ENCODE data around the gene FFAR1. TPM values are rescaled to one million over a fixed set of nuclear protein-coding genes. Genes with fewer than 3 reads are reported as not detected.

FFAR1 gene
- total RNA-seq, 5 donors from 2014 or later (not counting 1 experiment from before 2014, with no cell fraction given) = 0.21 to 0.35 TPM; not detected in 3

- POLR2A ChIA-PET = no interaction called here
- H3K9me3 ChIP-seq = no peaks in the 10 kb centered on the region
- DNase-seq (no peak), ATAC-seq (replicated peaks in 1 of 4) (no peak)
- no peak overlapping the region for H3K27ac Mint-ChIP-seq
- no peaks in the 10 kb centered on the region for H3K36me3 Mint-ChIP-seq
- H3K36me3 ChIP-seq (ENCODE audit: control insufficient read depth in 2 of 2, extremely low read depth in 1 of 2, insufficient read depth in 1 of 2, low read length in 1 of 2) = no peaks in the 10 kb centered on the region
- peaks cover 0 to 9% (median 3%) of the 10 kb centered on the region in 3 donors for H3K4me1 Mint-ChIP-seq
- CTCF ChIA-PET = no interaction called here
- peaks cover 3 to 4% (median 3%) of the 10 kb centered on the region in 3 donors for H3K9me3 Mint-ChIP-seq
- H3K4me1 ChIP-seq (ENCODE audit: control insufficient read depth in 1 of 2, extremely low read depth in 1 of 2, insufficient read depth in 2 of 2, low read length in 2 of 2) = no peaks in the 10 kb centered on the region
- no peak overlapping the region for H3K4me3 Mint-ChIP-seq
- H3K27ac ChIP-seq (ENCODE audit: low read length) = no peak overlapping the region
- WGBS (ENCODE audit: insufficient coverage) = 83% methylated on average over 5 of the region's 12 CpGs
- H3K27me3 Mint-ChIP-seq = peaks cover 0 to 5% of the 10 kb centered on the region in 2 donors
- peaks cover 0 to 15% of the 10 kb centered on the region in 2 experiments for H3K27me3 ChIP-seq (replicated peaks in 1 of 2; ENCODE audit: control insufficient read depth in 2 of 2, extremely low read depth in 1 of 2, insufficient read depth in 2 of 2, low read length in 1 of 2)
- no peak overlapping the region for H3K4me3 ChIP-seq (ENCODE audit: control insufficient read depth in 1 of 2, extremely low read depth in 1 of 2, low read length in 1 of 2)
Measured at GRCh38 chr19:35320065-35320713, 27.5 kb upstream of the FFAR1 start.

GRCh38 chr19:35321291-35321690, 26.4 kb upstream of the FFAR1 start:
- no peaks in the 10 kb centered on the region for H3K36me3 Mint-ChIP-seq
- WGBS (ENCODE audit: insufficient coverage) = no CpG with 5 or more reads among the region's 2 CpGs
- peaks cover 0 to 9% (median 3%) of the 10 kb centered on the region in 3 donors for H3K4me1 Mint-ChIP-seq
- ATAC-seq (replicated peaks in 1 of 4) (no peak), DNase-seq (no peak)
- Histone ChIP-seq H3K27ac (ENCODE audit: low read length) (no peak overlapping the region), H3K27me3 (replicated peaks in 1 of 2; ENCODE audit: control insufficient read depth in 2 of 2, extremely low read depth in 1 of 2, insufficient read depth in 2 of 2, low read length in 1 of 2) (peaks cover 0 to 15% of the 10 kb centered on the region in 2 experiments), H3K9me3 (no peaks in the 10 kb centered on the region), H3K4me1 (ENCODE audit: control insufficient read depth in 1 of 2, extremely low read depth in 1 of 2, insufficient read depth in 2 of 2, low read length in 2 of 2) (no peaks in the 10 kb centered on the region), H3K4me3 (ENCODE audit: control insufficient read depth in 1 of 2, extremely low read depth in 1 of 2, low read length in 1 of 2) (no peak overlapping the region), H3K36me3 (ENCODE audit: control insufficient read depth in 2 of 2, extremely low read depth in 1 of 2, insufficient read depth in 1 of 2, low read length in 1 of 2) (no peaks in the 10 kb centered on the region)
- H3K27me3 Mint-ChIP-seq = peaks cover 0 to 5% of the 10 kb centered on the region in 2 donors
- ChIA-PET POLR2A (no interaction called here), CTCF (no interaction called here)
- peaks cover 3 to 4% (median 3%) of the 10 kb centered on the region in 3 donors for H3K9me3 Mint-ChIP-seq
- no peak overlapping the region for H3K4me3 Mint-ChIP-seq
- no peak overlapping the region for H3K27ac Mint-ChIP-seq

GRCh38 chr19:35322014-35322413, 25.7 kb upstream of the FFAR1 start:
- CTCF ChIA-PET = no interaction called here
- H3K27me3 Mint-ChIP-seq = peaks cover 0 to 5% of the 10 kb centered on the region in 2 donors
- Histone ChIP-seq H3K9me3 (no peaks in the 10 kb centered on the region), H3K4me1 (ENCODE audit: control insufficient read depth in 1 of 2, extremely low read depth in 1 of 2, insufficient read depth in 2 of 2, low read length in 2 of 2) (no peaks in the 10 kb centered on the region), H3K4me3 (ENCODE audit: control insufficient read depth in 1 of 2, extremely low read depth in 1 of 2, low read length in 1 of 2) (no peak overlapping the region), H3K27ac (ENCODE audit: low read length) (no peak overlapping the region), H3K27me3 (replicated peaks in 1 of 2; ENCODE audit: control insufficient read depth in 2 of 2, extremely low read depth in 1 of 2, insufficient read depth in 2 of 2, low read length in 1 of 2) (peaks cover 0 to 15% of the 10 kb centered on the region in 2 experiments), H3K36me3 (ENCODE audit: control insufficient read depth in 2 of 2, extremely low read depth in 1 of 2, insufficient read depth in 1 of 2, low read length in 1 of 2) (no peaks in the 10 kb centered on the region)
- no peak overlapping the region for H3K4me3 Mint-ChIP-seq
- H3K36me3 Mint-ChIP-seq = no peaks in the 10 kb centered on the region
- no peak overlapping the region for H3K27ac Mint-ChIP-seq
- ATAC-seq (replicated peaks in 1 of 4) (no peak), DNase-seq (no peak)
- POLR2A ChIA-PET = no interaction called here
- peaks cover 0 to 9% (median 3%) of the 10 kb centered on the region in 3 donors for H3K4me1 Mint-ChIP-seq
- 96% methylated on average over 3 of the region's 9 CpGs for WGBS (ENCODE audit: insufficient coverage)
- peaks cover 3 to 4% (median 3%) of the 10 kb centered on the region in 3 donors for H3K9me3 Mint-ChIP-seq

GRCh38 chr19:35327642-35328041, 20.1 kb upstream of the FFAR1 start:
- no peak overlapping the region for H3K4me3 ChIP-seq (ENCODE audit: control insufficient read depth in 1 of 2, extremely low read depth in 1 of 2, low read length in 1 of 2)
- ChIA-PET CTCF (no interaction called here), POLR2A (no interaction called here)
- no peaks in the 10 kb centered on the region for H3K9me3 Mint-ChIP-seq
- peaks cover 8 to 11% of the 10 kb centered on the region in 2 donors for H3K27me3 Mint-ChIP-seq
- peaks cover 3 to 7% (median 5%) of the 10 kb centered on the region in 3 donors for H3K4me1 Mint-ChIP-seq
- H3K27ac Mint-ChIP-seq = no peak overlapping the region
- peaks cover 0 to 3% of the 10 kb centered on the region in 2 experiments for H3K4me1 ChIP-seq (ENCODE audit: control insufficient read depth in 1 of 2, extremely low read depth in 1 of 2, insufficient read depth in 2 of 2, low read length in 2 of 2)
- H3K36me3 ChIP-seq (ENCODE audit: control insufficient read depth in 2 of 2, extremely low read depth in 1 of 2, insufficient read depth in 1 of 2, low read length in 1 of 2) = no peaks in the 10 kb centered on the region
- H3K4me3 Mint-ChIP-seq = no peak overlapping the region
- H3K27me3 ChIP-seq (replicated peaks in 1 of 2; ENCODE audit: control insufficient read depth in 2 of 2, extremely low read depth in 1 of 2, insufficient read depth in 2 of 2, low read length in 1 of 2) = peaks cover 0 to 36% of the 10 kb centered on the region in 2 experiments
- no peaks in the 10 kb centered on the region for H3K36me3 Mint-ChIP-seq
- DNase-seq (no peak), ATAC-seq (replicated peaks in 1 of 4) (no peak)
- H3K27ac ChIP-seq (ENCODE audit: low read length) = no peak overlapping the region
- no peaks in the 10 kb centered on the region for H3K9me3 ChIP-seq
- WGBS (ENCODE audit: insufficient coverage) = 100% methylated on average over 1 of the region's 4 CpGs

GRCh38 chr19:35328851-35329285, 18.8 kb upstream of the FFAR1 start, which contains the start of gene CD22:
CD22 (plus strand) TSS chr19:35329187; CDS start chr19:35332041, 2,854 bp downstream.
- WGBS (ENCODE audit: insufficient coverage) = 49% methylated on average over 4 of the region's 12 CpGs
- Mint-ChIP-seq H3K27ac (peak within 1 kb of the TSS in 1 of 2 donors; percentile 25), H3K4me1 (peaks cover 11 to 19% (median 16%) of the 10 kb centered on the region in 3 donors), H3K4me3 (peak within 1 kb of the TSS in 1 of 3 donors; percentile 65), H3K36me3 (no peaks in the 10 kb centered on the region), H3K27me3 (peaks cover 8 to 13% of the 10 kb centered on the region in 2 donors), H3K9me3 (no peaks in the 10 kb centered on the region)
- Histone ChIP-seq H3K36me3 (ENCODE audit: control insufficient read depth in 2 of 2, extremely low read depth in 1 of 2, insufficient read depth in 1 of 2, low read length in 1 of 2) (no peaks in the 10 kb centered on the region), H3K4me1 (ENCODE audit: control insufficient read depth in 1 of 2, extremely low read depth in 1 of 2, insufficient read depth in 2 of 2, low read length in 2 of 2) (peaks cover 0 to 10% of the 10 kb centered on the region in 2 experiments), H3K9me3 (no peaks in the 10 kb centered on the region), H3K27ac (ENCODE audit: low read length) (no peak within 1 kb of the TSS), H3K4me3 (ENCODE audit: control insufficient read depth in 1 of 2, extremely low read depth in 1 of 2, low read length in 1 of 2) (no peak within 1 kb of the TSS), H3K27me3 (replicated peaks in 1 of 2; ENCODE audit: control insufficient read depth in 2 of 2, extremely low read depth in 1 of 2, insufficient read depth in 2 of 2, low read length in 1 of 2) (peaks cover 0 to 46% of the 10 kb centered on the region in 2 experiments)
- CTCF ChIA-PET = no interaction called here
- DNase-seq (no peak), ATAC-seq (replicated peaks in 1 of 4) (no peak)
- POLR2A ChIA-PET = no interaction called here

- H3K36me3 ChIP-seq (ENCODE audit: control insufficient read depth in 2 of 2, extremely low read depth in 1 of 2, insufficient read depth in 1 of 2, low read length in 1 of 2) = no peaks in the 10 kb centered on the region
- no peak overlapping the region for H3K4me3 ChIP-seq (ENCODE audit: control insufficient read depth in 1 of 2, extremely low read depth in 1 of 2, low read length in 1 of 2)
- H3K9me3 ChIP-seq = no peaks in the 10 kb centered on the region
- H3K27ac Mint-ChIP-seq = no peak overlapping the region
- no peaks in the 10 kb centered on the region for H3K9me3 Mint-ChIP-seq
- peaks cover 11 to 23% (median 16%) of the 10 kb centered on the region in 3 donors for H3K4me1 Mint-ChIP-seq
- H3K36me3 Mint-ChIP-seq = no peaks in the 10 kb centered on the region
- DNase-seq = no peak
- WGBS (ENCODE audit: insufficient coverage) = no CpG with 5 or more reads among the region's 4 CpGs
- H3K27ac ChIP-seq (ENCODE audit: low read length) = no peak overlapping the region
- CTCF ChIA-PET = no interaction called here
- POLR2A ChIA-PET = no interaction called here
- H3K27me3 ChIP-seq (replicated peaks in 1 of 2; ENCODE audit: control insufficient read depth in 2 of 2, extremely low read depth in 1 of 2, insufficient read depth in 2 of 2, low read length in 1 of 2) = peaks cover 0 to 50% of the 10 kb centered on the region in 2 experiments
- no peak for ATAC-seq (replicated peaks in 1 of 4)
- peak overlapping the region in 1 of 3 donors; percentile 65 for H3K4me3 Mint-ChIP-seq
- peaks cover 8 to 16% of the 10 kb centered on the region in 2 donors for H3K27me3 Mint-ChIP-seq
- H3K4me1 ChIP-seq (ENCODE audit: control insufficient read depth in 1 of 2, extremely low read depth in 1 of 2, insufficient read depth in 2 of 2, low read length in 2 of 2) = peaks cover 0 to 10% of the 10 kb centered on the region in 2 experiments
Measured at GRCh38 chr19:35329323-35329722, 18.4 kb upstream of the FFAR1 start.

All from T-cell (primary cell).